ENCODE data around the gene UGT1A9.

Gene UGT1A9

DNA sequence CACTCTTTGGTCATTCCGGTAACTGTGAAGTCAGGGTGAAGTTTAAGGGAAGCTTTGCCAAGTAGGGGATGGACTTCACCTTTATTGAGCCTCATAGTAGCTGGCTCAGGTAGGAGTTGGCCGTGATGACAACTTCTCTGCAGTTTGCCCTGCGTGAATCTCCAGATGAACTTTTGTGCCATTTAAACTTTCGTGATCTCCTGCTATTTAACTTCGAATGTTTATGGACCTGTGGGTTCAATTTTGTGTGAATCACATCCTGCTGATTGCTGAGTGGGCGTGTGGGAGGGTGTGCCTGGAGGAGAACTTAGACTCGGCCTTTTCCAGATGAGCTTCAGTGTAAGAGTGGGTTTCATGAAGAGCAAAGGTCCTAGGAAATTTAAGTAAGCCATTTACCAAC lies 92.6 kb downstream of the UGT1A9 start:
- no peak for DNase-seq

DNA sequence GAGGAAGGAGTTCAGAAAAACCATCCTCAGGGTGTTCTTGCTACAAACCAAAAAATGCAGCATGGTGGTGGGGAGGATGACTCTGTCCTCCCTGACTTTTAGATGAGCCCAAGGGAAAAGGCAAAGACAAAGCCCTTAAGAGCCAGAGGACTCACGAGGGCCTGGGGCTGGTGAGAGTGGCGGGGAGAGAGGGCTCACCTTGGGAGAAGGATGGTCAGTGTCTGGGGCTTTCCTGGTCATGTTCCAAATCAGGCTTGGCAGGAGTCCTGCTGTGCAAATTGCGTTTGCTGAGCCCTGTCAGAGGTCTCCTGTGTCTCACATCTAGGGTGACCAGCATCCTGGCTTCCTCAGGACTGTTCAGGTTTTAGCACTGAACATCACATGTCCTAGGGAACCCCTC lies 93.1 kb downstream of the UGT1A9 start:
- DNase-seq: no peak

DNA sequence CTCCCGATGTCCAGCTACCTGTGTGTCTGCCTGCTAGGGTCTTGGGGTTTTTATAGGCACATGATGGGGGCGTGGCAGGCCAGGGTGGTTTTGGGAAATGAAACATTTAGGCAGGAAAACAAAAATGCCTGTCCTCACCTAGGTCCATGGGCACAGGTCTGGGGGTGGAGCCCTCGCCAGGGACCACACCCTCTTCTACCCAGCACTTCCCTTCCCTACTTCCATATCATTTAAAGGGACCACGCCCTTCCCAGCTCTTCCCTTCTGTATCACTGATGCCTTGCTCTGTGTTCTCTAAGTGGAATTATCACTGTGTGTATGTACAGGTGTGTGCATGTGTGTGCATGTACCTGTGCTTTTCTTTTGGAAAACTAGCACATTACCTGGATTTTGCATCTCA lies 94.7 kb downstream of the UGT1A9 start:
- DNase-seq: no peak

DNA sequence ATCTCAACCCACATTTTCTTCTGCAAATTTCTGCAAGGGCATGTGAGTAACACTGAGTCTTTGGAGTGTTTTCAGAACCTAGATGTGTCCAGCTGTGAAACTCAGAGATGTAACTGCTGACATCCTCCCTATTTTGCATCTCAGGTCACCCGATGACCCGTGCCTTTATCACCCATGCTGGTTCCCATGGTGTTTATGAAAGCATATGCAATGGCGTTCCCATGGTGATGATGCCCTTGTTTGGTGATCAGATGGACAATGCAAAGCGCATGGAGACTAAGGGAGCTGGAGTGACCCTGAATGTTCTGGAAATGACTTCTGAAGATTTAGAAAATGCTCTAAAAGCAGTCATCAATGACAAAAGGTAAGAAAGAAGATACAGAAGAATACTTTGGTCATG lies 96.4 kb downstream of the UGT1A9 start:
- no peak for DNase-seq

DNA sequence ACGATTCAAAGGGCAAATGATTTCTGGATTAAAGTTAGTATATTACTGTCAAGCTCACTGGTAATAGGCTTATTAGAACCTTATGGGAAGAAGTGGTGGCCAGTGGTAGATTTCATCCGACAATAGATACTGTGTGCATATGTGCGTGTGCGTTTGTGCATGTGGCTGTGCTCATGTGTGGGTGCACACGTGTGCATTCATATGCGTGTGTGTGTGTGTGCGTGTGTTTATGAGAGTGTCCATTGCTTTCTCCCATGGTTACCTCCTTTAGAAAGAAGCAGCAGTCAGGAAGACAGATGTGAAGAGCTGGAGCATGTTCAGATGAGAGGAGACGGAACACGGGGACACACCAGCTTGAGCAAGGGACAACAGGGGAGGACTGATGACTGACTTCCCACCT lies 97.6 kb downstream of the UGT1A9 start:
- no peak for DNase-seq

DNA sequence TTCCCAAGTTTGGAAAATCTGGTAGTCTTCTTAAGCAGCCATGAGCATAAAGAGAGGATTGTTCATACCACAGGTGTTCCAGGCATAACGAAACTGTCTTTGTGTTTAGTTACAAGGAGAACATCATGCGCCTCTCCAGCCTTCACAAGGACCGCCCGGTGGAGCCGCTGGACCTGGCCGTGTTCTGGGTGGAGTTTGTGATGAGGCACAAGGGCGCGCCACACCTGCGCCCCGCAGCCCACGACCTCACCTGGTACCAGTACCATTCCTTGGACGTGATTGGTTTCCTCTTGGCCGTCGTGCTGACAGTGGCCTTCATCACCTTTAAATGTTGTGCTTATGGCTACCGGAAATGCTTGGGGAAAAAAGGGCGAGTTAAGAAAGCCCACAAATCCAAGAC lies 100.5 kb downstream of the UGT1A9 start:
- DNase-seq: no peak

DNA sequence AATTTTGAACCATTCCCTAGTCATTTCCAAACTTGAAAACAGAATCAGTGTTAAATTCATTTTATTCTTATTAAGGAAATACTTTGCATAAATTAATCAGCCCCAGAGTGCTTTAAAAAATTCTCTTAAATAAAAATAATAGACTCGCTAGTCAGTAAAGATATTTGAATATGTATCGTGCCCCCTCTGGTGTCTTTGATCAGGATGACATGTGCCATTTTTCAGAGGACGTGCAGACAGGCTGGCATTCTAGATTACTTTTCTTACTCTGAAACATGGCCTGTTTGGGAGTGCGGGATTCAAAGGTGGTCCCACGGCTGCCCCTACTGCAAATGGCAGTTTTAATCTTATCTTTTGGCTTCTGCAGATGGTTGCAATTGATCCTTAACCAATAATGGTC lies 100.9 kb downstream of the UGT1A9 start:
- no peak for DNase-seq

DNA sequence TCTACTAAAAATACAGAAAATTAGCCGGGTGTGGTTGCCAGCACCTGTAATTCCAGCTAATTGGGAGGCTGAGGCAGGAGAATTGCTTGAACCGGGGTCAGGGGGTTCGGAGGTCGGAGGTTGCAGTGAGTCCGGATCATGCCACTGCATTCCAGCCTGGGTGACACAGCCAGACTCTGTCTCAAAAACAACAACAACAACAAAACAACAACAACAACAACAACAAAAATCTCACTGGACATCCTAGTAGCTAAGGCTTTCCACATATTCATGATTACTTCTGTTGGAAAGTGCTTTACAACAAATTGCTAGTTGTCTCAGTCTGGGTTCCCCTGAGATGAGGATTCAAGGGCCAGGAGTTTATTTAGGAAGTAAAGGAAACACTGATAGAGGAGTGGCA lies 102.2 kb downstream of the UGT1A9 start:
- no peak for DNase-seq

DNA sequence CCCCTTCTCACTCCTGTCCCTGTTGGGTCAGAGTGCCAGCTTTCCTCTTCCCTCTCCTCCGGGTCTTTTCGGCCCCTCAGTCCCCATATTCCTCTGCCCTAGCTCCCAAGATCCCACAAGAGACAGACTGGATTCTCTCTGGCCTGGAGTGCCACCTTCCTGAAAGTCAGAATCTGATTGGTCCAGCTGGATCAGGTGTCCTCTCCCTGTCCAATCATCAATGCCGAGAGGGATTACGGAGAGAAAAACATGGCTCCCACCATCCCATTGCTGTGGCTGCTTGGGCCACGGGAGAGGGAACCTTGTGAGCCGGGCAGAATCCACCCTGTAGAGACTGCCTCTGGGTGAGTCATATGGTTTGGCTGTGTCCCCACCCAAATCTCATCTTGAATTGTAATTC lies 103.7 kb downstream of the UGT1A9 start:
- no peak for DNase-seq

DNA sequence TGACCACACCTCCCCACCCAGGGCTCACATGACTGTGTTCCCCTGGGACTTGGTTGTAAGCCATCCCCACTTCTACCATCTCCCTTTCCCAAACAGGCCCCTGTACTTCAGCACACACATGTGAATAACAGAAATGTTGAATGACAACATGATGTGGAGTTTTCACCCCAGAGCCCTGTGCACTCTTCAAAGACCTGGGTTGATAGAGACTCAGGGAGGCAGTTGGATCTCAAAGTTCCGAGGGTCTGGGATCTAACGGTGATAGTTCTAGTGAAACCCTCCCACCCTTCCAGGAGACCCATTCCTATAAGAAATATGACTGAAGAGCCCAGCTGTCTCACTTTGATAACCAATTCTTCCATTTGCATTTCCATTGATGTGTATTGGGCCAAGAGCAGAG lies 106.3 kb downstream of the UGT1A9 start, which contains the start of gene MROH2A:
MROH2A (plus strand) TSS at position 301 of the 400 bp plus-strand sequence. CDS start 1,029 bp downstream, outside the sequence.
- no peak for DNase-seq

DNA sequence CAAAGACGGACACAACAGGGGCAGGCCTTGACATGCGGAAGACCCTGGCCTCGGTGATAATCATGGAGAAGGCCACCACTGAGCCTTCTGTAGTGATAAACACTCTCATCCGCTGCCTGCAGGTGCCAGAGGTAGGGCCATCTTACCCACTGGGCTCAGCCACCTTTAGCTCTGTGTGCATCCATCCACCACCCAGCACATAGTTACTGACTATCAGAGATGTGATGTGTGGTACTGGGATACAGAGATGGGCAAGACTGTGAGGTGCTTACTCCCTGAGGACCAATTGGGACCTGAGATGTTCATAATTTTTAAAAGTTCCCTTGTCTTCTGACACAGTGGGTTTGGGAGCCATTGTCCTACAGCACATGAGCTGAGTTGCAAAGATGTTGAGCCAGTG lies 108.0 kb downstream of the UGT1A9 start:
- no peak for DNase-seq

DNA sequence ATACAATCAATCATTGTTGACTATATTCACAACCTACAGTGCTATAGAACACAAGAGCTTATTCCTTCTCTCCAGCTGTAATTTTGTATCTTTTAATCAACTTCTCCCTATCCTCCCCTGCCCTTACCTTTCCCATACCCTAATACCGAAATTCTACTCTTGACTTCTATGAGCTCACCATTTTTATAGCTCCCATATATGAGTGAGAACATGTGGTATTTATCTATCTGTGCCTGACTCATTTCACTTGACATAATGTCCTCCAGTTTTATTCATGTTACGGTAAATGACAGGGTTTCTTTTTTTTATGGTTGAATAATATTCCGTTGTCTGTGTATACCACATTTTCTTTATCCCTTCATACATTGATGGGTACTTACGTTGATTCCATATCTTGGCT lies 109.1 kb downstream of the UGT1A9 start:
- DNase-seq: no peak

DNA sequence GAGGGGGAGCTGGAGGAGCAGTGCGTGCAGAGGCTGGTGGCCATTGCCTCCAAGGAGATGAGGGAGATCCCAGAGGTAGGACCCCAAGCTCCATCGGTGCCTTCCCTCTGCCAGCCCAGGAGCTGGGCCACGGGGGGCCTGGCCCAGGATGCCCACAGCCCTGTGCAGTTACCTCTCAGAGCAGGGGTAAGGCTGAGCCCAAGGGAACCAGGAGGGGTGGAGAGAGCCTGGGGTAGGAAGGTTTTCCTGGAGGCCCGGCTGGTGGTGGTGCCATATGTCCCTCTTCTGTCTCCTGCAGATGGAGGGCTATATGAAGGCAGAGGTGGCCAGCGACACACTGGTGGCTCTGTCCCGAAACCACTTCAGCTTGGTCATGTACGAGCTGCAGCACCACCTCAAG lies 117.9 kb downstream of the UGT1A9 start:
- DNase-seq: no peak

DNA sequence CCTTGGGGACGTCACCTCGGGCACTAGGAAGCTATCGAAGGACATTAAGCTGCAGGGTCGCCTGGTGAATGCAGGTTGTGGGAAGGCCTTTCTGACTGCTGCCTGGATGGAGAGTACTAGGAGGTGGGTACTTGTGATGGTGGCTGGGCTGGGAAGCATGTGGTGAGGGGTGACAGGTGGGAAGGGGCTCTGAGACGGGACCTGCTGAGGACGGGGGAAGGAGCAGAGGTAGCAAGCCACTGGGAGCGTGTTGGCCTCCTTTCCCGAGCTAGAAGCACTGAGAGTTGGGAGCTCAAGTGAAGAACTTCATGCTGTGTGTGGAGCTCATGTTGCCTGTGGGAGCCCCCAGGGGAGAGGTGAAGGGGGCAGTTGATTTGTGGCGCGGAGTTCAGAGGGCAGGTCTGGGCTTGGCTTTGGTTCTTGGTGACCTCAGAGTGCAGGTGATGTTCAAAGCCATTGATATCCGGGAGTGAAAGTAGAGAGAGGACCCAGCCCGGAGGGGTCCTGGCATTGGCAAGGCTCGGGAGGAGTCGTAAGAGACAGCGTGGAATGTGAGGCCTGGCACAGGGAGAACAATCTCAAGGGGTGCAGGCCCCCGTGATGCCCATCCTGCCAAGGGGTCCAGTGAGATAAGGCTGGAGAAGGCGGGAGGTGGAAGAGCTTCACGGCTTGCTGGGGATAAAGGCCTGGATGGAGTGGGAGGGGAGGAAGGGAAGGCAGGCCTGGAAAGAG lies 119.6 kb downstream of the UGT1A9 start:
- no peak for DNase-seq

DNA sequence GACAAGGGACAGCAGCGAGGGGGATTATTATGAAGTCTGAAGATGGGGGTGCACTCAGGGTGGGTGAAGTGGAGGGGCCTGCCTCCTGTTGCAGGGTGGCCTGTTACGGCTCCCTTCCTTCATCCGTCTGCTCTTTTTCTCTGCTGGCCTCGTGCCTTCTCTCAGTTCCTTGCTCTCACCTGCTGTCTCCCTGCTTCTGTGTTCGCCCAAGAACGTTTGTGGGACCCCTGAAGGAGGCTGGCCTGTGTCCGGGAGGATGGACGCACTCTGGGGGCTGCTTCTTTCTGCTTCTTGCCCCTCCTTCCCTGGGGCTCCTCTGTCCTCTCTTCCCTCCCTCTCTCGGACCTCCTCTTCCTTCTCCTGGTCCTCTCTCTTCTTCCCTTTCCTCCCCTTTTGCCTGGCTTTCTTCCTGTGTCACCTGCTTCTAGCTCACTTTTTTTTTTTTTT lies 120.2 kb downstream of the UGT1A9 start:
- DNase-seq: no peak

DNA sequence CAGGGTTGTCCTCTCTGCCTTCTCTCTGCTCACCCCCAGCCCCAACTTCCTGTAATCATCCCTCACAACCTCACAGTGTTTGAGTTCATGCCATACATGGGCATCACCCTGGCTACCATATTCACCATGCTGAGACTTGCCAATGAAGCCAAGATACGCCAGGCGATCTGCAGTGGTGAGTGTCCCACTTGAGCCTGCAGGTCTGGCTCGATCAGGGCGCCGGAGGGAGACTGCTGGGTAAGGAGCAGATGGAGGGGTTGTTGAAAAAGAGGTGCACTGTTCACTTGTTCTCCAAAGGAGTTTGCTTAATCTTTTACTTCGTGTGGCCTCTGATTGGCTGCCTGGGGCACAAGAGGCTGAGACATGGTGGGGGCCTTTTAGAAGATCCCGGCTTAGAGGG lies 121.0 kb downstream of the UGT1A9 start:
- DNase-seq: no peak

DNA sequence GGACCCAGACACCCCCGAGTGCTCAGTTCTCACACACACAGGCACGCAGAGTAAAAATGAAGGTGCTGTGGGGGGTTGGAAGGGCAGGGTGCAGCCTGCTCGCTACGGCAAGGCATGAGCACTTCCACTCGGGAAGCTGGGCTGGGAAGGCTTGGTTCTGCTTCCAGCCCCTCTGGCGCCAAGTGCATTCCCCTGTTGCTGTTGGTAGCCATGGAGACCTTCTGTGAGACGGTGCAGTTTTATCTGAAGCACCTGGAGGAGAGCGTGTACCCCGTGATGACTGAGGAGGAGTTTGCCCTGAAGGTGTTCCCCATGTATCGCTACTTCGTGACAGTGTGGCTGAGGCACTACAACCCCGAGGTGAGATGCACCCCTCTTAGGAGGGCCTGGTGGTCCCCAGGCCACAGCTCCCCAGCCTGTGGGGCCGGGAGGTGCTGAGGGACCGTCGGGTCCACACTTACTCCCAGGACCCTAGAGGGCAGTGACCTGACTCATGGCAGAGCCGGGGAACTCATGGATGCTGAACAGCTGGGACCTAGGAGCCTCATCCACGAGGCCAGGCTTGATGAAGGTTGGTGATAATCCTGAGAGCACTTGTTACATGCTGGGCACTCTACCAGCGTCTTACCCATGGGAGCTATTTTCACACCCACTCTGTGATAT lies 121.9 kb downstream of the UGT1A9 start:
- no peak for DNase-seq

DNA sequence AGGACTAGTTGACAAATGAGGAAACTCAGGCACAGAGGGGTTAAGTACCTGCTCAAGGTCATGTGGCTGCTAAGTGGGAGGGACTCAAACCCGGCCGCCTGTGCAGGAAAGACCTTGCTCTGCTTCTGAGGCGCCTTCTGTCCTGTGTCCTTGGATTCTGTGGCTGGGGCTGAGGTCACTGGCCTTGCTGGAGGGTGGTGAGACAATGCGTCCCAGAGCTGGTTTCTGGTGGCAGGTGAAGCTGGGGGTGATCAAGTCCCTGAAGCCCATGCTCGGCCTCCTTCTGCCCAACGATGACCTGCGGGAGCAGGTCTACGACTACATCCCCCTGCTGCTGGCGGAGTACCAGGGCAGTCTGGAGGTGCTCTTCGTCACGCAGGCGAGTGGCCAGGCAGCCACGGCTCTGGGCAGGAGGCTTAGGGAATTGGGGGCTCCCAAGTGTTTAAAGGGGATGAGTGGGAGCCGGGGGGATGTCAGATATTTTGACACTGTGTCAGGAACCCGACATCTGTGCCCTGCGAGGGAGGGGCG lies 122.5 kb downstream of the UGT1A9 start:
- no peak for DNase-seq

DNA sequence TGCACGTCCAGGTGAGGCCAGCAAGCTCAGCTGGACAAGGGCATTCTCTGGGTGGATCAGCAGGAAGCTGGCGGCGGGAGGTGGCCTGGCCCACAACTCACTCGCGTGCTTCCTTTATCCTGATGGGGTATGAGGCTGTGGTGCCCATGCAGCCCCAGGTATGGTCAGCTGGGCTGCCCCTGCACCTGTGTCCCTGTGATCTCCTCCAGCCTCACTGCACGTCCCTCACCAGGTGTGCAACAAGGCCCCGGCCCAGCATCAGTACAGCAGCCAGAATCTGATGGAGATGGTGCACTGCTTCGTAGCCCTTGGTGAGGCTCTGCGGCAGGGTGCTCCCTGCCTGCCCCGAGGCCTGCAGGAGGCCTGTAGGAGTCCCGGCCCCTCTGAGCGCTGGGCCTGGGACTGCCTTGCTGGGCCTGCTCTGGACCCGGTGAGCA lies 124.1 kb downstream of the UGT1A9 start:
- DNase-seq: no peak

DNA sequence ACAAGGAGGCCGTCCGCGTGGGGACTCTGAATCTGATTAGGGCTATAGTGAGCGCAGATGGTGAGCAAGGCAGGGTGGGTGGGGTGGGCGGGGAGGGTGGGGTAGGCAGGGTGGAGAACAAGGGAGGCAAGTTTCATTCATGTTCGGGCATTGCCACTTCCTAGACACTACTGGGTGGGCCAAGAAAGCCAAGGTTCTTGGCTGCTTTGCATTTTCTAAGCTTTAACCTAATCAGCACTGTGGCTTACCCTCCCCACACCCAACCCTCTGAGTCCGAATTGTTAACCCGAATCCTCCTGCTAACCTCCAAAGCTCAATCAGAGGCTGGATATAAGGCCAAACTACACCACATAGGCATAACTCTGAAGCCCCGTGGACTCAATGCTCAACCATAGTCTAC lies 124.6 kb downstream of the UGT1A9 start:
- no peak for DNase-seq

DNA sequence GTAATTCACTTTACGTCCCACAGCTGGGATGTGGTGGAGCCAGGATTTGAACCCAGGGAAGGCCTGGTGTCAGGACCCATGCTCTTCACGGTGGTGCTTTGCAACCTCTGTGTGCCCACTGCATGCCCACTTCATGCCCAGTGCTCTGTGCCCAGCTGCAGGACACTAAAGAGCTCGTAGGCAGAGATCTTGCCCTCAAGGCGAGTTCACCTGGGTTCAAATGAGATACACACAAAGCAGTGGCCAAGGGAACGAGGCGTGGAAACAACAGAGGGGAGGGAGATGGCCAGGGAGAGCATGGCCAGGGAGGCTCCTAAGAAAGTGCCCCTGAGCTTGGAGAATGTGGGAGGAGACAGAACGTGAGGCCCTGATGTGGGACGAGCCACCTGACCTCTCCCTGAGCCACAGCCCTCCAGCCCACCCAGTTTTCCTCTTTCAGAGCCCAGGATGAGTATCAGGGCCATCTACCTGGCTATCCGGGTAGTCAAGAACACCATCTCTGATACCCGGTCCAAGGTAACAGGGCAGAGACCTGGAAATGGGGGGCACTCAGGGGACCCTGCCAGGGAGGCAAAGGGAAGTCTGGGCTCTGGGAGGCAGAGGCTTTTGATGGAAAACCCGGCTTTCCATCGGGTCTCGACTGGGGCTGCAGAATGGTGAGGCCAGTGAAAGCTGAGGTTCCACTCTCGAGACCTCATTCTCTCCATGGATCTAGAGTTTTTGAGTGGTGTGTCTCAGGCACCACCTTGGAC lies 126.8 kb downstream of the UGT1A9 start:
- DNase-seq: no peak

DNA sequence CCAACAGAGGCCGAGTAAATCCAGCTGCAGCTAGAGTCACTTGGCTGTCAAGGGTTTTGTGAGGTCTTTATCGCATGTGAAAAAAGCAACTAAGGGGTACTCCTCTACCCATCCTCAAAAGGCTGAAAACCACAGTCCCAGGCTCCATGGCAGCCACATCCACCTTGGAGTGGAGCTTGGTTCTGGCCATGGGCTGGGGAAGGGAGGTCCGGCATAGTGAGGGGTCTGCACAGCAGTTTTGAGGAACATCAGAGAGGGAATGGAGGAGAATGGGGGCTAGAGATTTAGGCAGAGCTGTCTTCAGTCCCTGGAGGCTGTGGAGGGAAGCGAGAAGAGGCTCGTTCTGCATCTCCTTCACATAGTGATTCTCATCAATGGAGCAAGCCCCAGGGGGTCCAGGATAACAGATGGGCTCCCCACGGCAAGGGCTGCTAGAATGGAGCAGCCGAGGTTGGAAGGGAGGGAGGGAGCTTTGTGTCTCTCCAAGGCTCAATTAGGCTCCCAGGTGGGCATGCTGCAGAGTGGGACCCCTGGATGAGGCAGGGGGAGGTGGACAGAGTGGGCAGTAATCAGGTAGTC lies 127.5 kb downstream of the UGT1A9 start:
- no peak for DNase-seq

DNA sequence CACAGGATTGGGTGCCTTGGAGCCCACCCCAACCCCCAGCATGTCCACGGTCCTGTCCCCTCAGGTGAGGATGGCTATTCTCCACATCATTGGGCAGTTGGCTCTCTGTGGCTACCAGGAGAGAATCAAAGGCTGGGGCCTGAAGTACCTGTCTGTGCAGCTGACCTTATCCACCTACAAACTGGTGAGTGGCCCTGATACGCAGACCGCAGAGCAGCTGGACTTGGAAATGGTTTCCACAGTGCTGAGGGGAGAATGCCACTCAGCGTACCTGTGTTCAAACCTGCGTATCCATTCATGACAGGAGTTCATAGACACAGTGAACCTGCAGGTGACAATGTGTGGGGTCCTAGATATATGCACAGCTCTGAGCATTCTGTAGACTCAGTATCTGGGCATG lies 128.0 kb downstream of the UGT1A9 start:
- no peak for DNase-seq

All from right hindlimb (tissue), 1 donor.